NCI-H526 treated with DMSO at 0.1 percent for 48 hours (cell line): ENCODE results near the gene CAPN7.

Experiments used
- DNase-seq: peaks from one replicate; lab custom pipeline; 2025; lab: John Stamatoyannopoulos, UW

The CAPN7 gene

GRCh38 chr3:15199493-15200105, 6.4 kb upstream of the CAPN7 start:
- no peak for DNase-seq

- DNase-seq, result no peak
Measured at GRCh38 chr3:15204005-15204404, 2.0 kb upstream of the CAPN7 start.

DNA sequence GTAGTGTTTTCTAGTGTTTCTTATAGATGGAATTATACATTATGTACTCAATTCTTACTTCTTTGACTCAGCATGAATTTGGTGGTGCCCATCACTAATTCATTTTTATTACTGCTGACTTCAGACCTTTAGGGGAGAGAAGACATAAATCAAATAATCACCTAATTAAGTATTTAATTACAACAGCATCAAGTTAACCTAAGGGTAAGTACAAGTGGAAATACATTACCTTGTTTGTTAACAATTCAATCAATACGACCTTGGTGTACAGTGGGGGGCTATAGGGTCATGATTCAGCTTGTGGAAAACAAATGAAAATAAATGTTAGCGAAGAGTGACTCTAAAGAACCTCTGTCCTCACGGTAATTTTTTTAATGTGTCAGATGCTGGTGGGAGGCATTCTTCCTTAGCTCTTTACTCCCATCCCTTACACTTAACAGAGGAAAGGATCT, 538 bp upstream of the CAPN7 start:
- DNase-seq, result no peak

DNA sequence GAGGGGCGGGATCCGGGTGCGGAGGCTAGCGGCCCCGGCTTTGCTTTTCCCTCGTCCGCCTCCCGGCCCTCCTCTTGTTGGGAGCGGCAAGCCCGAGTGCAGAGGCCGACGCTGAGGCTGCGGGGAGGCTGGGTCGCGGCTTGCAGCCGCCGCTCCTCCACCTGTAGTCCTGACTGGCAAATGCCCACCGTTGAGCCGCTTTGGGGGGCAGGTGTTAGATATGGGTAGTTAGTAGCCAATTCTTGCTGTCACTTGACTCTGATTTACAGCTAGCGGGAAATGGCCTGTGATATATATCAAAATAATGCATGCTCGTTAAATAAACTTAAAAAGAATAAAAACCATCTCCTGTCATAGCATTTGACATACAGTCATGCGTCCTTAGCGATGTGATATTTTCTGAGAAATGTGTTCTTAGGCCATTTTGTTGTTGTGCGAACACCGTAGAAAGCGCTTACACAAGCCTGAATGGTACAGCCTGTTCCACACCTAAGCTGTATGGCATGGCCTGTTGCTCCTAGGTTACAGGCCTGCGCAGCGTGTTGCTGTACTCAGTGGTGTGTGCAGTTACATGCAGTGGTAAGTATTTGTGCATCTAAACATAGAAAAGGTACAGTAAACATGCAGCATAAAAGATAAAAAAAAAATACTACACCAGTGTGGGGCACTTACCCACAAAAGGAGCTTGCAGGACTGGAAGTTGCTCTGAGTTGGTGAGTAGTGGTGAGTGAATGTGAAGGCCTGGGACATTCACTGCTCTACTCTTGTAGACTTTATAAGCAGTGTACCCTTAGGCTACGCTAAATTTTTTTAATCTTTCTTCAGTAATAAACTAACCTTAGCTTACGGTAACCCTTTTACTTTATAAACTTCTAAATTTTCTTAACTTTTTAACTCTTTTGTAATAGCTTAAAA, 873 bp downstream of the CAPN7 start:
- DNase-seq, result no peak

GRCh38 chr3:15207836-15208504, 1.9 kb downstream of the CAPN7 start:
- no peak for DNase-seq

DNA sequence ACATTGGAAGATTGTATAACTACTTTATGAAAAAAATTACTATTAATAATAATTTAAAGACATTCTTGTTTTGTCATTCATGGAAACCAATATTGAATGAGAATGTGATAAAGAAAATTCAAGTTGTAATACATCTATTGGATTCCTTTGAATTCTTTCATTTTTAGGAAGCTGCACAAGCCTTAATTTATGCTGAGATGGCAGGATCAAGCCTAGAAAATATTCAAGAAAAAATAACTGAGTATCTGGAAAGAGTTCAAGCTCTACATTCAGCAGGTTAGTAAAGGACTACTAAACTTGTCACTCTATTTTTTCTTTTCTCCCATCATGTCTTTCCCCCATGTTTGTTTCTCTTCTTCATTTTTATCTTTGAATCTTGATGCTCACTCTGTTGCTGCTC, 5.9 kb downstream of the CAPN7 start:
- DNase-seq, result no peak

GRCh38 chr3:15214758-15215157, 8.7 kb downstream of the CAPN7 start:
- DNase-seq, result no peak

DNA sequence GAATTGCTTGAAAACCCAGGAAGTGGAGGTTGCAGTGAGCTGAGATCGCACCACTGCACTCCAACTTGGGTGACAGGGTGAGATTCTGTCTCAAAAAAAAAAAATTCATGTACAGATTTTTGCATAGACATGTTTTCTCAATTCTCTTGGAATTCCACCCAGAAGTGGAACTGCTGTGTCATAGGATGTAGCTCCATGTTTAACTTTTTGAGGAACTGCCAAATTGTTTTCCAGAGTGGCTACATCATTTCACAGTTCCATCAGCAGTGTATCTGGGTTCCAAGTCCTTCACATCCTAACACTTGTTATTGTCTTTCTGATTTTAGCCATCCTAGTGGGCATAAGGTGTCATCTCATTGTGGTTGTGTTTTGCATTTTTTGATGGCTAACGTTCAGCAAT, 9.9 kb downstream of the CAPN7 start:
- DNase-seq, result no peak

GRCh38 chr3:15216501-15216900, 10.5 kb downstream of the CAPN7 start:
- DNase-seq, result no peak

- no peak for DNase-seq
Measured at GRCh38 chr3:15217011-15217671, 11.1 kb downstream of the CAPN7 start.

- no peak for DNase-seq
Measured at GRCh38 chr3:15217841-15218267, 11.8 kb downstream of the CAPN7 start.

DNA sequence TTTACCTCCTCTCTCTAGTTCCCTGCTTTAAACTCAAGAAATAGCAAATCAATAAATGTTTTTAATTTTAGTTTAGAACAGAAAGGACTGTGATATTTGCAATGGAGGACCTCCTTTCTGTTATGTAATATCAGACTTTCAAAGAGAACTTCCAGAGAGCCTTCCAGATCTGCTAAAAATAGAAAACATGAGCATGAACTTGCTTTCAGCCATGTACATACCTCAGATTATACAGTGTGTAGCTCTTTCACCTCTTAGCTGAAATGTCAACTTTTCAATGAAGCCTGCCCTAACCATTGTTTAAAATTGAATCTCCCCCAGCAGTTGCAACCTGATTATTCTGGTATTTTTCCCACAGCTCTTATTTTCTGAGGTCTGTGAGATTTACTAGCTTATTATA, 12.6 kb downstream of the CAPN7 start:
- no peak for DNase-seq

- DNase-seq, result no peak
Measured at GRCh38 chr3:15220056-15220455, 14.0 kb downstream of the CAPN7 start.

- DNase-seq, result no peak
Measured at GRCh38 chr3:15220661-15221060, 14.6 kb downstream of the CAPN7 start.

GRCh38 chr3:15221574-15222217, 15.7 kb downstream of the CAPN7 start:
- no peak for DNase-seq

- DNase-seq, result no peak
Measured at GRCh38 chr3:15223685-15224572, 17.9 kb downstream of the CAPN7 start.

- DNase-seq, result no peak
Measured at GRCh38 chr3:15228147-15228546, 22.1 kb downstream of the CAPN7 start.

- no peak for DNase-seq
Measured at GRCh38 chr3:15229262-15229661, 23.2 kb downstream of the CAPN7 start.

DNA sequence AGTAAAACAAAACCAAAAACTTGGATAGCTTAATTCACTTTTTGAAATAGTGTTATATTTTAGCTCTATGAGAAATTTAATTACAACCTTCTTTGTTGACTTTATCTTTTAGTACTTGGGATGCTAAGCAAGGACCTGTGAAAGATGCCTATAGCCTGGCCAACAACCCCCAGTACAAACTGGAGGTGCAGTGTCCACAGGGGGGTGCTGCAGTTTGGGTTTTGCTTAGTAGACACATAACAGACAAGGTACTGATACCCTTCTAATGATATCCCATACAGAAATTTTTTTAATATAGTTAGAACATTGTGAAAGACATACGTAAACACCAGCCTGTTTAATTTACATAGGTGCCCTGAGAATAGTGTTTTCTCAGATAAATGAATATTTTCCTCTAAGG, 35.3 kb downstream of the CAPN7 start:
- DNase-seq, result no peak

DNA sequence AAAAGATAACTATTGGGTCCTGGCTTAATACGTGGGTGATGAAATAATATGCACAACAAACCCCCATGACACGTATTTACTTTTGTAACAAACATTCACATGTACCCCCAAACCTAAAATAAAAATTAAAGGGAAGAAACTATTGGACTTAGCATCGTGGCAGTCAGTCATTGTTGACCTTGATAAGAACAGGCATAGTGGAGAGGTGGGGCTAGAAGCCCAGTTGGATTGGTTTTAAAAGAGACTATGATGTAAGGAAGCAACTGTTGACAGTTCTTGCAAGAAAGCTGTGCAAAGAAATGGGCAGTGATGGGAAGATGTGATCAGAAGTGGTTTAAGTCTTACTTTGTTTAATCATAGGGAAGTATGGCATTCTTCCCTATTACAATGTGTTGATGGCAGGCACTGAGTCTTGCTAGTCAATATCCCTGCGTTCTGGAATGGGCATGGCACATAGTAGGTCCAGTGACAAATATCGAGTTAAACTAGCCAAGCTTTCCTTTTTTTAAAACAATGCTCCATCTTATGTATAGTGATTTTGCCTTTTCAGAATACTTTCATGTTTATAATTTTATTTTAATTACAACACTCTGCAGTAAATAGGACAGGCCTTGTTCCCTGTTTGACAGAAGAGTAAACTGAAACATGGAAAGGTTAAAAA, 37.9 kb downstream of the CAPN7 start:
- DNase-seq, result no peak
